Subcutaneous abdominal adipose tissue (tissue), 5 donors: ENCODE measurements around the gene CBR3.

Experiments
- H3K27ac ChIP-seq: one replicate; pipeline ENCODE4 v1.7.0; 2013; ENCODE audit warnings: low read depth, mild to moderate bottlenecking, inconsistent platforms, low read length, moderate library complexity
- H3K27me3 ChIP-seq, 5 donors: one replicate each; pipeline ENCODE4 v1.7.0; 2013; ENCODE audit warnings: low read length in 5 of 5, inconsistent platforms in 1 of 5; ENCODE audit not compliant: control insufficient read depth in 5 of 5, insufficient read depth in 4 of 5
- H3K36me3 ChIP-seq, 5 donors: one replicate each; pipeline ENCODE4 v1.7.0; 2013; ENCODE audit warnings: low read length in 5 of 5; ENCODE audit not compliant: control insufficient read depth in 5 of 5, insufficient read depth in 5 of 5
- H3K4me1 ChIP-seq, 5 donors: one replicate each; pipeline ENCODE4 v1.7.0; 2013; ENCODE audit warnings: low read length in 5 of 5, mild to moderate bottlenecking in 3 of 5, moderate library complexity in 1 of 5; ENCODE audit not compliant: control insufficient read depth in 5 of 5, insufficient read depth in 5 of 5
- H3K4me3 ChIP-seq, 5 donors: one replicate each; pipeline ENCODE4 v1.7.0; 2013; ENCODE audit warnings: low read length in 5 of 5, low read depth in 1 of 5
- H3K9ac ChIP-seq, 5 donors: one replicate each; pipeline ENCODE4 v1.7.0; 2013; ENCODE audit warnings: low read length in 5 of 5, mild to moderate bottlenecking in 4 of 5, moderate library complexity in 3 of 5
- H3K9me3 ChIP-seq, 5 donors: one replicate each; pipeline ENCODE4 v1.7.0; 2013; ENCODE audit warnings: low read length in 5 of 5; ENCODE audit not compliant: control insufficient read depth in 5 of 5
- donor health status: healthy.
- donor health status: healthy.
- donor health status: healthy.
- donor health status: healthy.
- donor health status: healthy.

Gene CBR3

DNA sequence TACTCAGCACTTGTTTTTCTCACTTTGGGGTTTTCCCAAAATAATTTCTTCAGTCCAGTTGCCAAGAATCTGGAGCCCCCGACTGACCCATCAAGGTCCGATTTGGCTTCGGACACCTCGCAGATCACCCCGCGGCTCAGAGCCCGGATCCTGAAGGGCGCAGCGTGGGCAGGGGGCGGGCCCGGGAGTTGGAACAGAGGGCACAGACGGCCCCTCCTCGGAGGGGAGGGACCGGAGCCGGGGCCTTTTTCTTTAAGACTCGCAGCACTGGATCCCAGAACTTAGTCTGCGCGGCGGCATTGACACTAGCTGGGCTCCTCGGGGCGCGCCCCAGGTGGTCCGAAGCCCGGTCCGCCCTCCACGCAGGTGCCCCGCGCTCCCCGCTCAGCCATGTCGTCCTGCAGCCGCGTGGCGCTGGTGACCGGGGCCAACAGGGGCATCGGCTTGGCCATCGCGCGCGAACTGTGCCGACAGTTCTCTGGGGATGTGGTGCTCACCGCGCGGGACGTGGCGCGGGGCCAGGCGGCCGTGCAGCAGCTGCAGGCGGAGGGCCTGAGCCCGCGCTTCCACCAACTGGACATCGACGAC is at the start of gene CBR3:
Gene CBR3 (plus strand): TSS at position 277 of the 588 bp plus-strand sequence. CDS start 114 bp downstream, at position 391.
- H3K4me3 ChIP-seq = peak within 1 kb of the TSS; percentile 80 to 90 (median 84)

DNA sequence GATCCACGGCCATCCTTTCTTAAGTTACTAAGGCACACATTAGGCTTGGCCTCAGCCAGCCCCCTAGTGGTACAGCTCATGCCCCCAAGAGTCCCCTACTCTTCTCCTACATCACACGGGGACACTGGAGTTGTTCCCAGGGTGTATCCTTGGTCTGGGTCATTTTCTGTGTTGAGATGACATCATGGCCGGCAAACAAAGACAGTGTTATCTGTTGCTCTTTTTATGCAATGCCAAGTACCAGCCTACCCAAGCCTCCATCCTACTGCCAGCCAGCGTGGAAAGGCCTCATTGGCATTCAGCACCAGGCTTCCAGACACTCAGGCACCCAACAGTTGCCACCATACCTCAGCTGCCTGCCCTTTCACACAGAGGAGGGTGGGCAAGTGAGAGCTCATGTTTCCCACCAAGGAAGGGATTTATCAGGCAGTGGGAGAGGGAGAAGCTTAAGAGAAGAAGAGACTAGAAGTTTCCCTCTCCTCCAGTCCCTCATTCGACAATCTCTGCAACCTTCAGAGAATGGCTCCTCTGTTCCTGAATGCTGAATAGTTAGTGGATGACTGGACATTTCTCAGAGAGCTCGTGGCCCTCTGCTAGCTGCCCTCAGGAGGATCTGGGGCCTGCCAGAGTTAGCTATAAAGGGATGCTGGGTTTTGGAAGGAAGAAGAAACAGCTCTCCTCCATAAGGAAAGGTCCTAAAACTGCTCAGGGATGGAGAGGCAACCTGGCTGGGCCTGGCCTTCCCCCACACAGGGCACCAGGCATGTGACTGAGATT is 47.3 kb upstream of the CBR3 start:
- H3K9ac ChIP-seq = no peak overlapping the region
- no peaks in the 10 kb centered on the region for H3K36me3 ChIP-seq
- H3K27me3 ChIP-seq = no peaks in the 10 kb centered on the region
- H3K9me3 ChIP-seq = no peaks in the 10 kb centered on the region
- H3K4me1 ChIP-seq = no peaks in the 10 kb centered on the region
- H3K27ac ChIP-seq = no peak overlapping the region
- H3K4me3 ChIP-seq = no peak overlapping the region

More for the DNA sequence above, at the start of gene CBR3:
- Histone ChIP-seq H3K9ac (peak within 1 kb of the TSS in 4 of 5 donors; percentile 67 to 85 (median 76)), H3K9me3 (no peaks in the 10 kb centered on the region), H3K27me3 (no peaks in the 10 kb centered on the region), H3K4me1 (peaks cover 0 to 35% (median 28%) of the 10 kb centered on the region in 5 donors), H3K36me3 (peaks cover 0 to 11% (median 3%) of the 10 kb centered on the region in 5 donors), H3K27ac (peak within 1 kb of the TSS; percentile 90)

DNA sequence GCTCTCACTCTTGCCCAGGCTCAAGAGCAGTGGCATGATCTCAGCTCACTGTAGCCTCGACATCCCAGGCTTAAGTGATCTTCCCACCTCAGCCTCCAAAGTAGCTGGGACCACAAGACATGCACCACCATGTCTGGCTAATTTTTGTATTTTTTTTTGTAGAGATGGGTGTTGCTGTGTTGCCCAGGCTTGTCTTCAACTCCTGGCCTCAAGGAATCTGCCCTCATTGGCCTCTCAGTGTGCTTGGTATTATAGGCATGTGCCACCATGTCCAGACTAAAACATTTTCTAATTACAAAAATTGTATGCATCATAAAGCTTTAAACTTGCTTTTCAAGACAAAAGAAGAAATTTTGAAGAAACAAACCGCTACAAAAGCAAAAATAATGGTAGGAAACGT is 44.9 kb upstream of the CBR3 start:
- no peaks in the 10 kb centered on the region for H3K27me3 ChIP-seq
- peaks cover 0 to 8% (median 0%) of the 10 kb centered on the region in 5 donors for H3K9me3 ChIP-seq
- no peak overlapping the region for H3K4me3 ChIP-seq
- H3K27ac ChIP-seq = no peak overlapping the region
- no peaks in the 10 kb centered on the region for H3K4me1 ChIP-seq
- no peak overlapping the region for H3K9ac ChIP-seq
- no peaks in the 10 kb centered on the region for H3K36me3 ChIP-seq

DNA sequence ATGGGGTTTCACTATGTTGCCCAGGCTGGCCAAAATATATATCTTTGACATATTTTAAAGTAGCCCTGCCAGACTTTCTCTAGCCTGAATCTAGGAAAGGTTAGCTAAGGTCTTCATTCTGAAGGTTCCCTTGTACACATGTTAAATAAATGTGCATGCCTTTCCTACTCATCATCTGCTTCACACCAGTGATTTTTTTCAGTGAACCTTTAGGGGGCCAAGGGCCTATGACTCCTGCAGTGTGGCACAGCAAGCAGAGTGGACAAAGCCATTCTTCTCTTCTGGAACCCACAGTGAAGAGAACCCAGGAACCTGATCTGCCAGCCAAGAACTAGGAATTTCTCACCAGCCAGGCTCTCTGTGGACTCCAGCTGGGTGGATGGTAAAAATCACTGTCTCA is 42.2 kb upstream of the CBR3 start:
- H3K27ac ChIP-seq = no peak overlapping the region
- no peaks in the 10 kb centered on the region for H3K36me3 ChIP-seq
- no peaks in the 10 kb centered on the region for H3K27me3 ChIP-seq
- H3K4me3 ChIP-seq = no peak overlapping the region
- H3K9me3 ChIP-seq = peaks cover 0 to 8% (median 0%) of the 10 kb centered on the region in 5 donors
- H3K4me1 ChIP-seq = no peaks in the 10 kb centered on the region
- H3K9ac ChIP-seq = no peak overlapping the region

DNA sequence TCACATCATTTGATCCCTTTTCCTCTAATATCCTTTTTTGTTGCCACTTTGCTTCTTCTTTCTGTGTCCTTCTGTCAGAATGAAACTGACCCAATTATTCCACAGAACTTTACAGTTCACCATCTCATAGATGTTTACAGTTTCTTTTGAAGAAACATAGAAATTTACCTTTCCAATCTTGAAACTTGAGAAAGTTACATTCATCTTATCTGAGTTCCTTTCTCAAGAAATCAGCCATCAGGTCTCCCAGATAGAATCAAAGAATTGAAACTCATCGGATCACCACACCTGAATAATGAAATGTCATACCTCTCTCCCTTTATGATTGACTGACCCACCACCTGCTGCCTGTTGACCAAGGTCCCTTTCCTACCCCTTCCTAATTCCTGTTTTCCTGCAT is 41.4 kb upstream of the CBR3 start:
- H3K4me3 ChIP-seq = no peak overlapping the region
- H3K27me3 ChIP-seq = no peaks in the 10 kb centered on the region
- peaks cover 0 to 8% (median 0%) of the 10 kb centered on the region in 5 donors for H3K9me3 ChIP-seq
- H3K4me1 ChIP-seq = no peaks in the 10 kb centered on the region
- H3K36me3 ChIP-seq = no peaks in the 10 kb centered on the region
- H3K27ac ChIP-seq = no peak overlapping the region
- no peak overlapping the region for H3K9ac ChIP-seq

DNA sequence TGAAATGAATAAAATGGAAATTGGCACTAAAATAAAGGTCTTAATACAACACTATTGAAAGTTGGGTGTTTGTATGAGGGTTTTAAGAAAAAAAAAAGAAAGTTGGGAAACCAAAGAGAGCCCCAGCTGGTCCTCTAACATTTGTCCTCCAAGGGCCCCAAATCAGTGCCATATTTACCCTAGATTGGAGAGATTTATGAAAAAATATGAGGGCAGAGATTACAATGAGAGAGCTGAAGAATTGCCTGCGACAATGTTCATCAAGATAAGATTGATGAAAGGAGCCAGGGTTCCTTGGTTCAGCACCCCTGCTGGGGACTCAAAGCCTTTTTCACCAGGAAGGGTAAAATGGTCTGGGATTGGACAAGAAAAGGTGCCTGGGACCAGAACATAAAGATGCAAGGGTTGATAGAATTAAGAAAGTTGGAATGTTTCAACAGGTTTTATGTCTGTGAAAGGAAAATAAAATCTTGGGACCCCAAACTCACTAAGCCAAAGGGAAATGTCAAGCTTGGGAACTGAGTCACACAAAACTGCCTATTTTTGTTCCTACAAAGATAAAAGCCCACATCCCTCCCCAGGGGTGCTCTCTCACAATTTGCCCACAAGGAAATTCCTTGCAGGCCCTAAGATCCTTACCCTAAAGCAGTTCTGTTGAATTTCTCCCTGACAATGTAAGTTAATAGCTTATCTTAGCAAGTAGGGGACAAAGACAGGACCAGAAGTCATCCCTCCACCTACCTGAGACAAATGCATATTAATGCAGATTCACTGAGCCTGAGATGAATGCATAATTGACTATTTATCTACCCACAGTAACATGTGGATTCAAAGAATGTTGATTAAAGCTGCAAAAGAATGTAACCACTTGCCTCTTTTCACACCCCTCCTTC is 38.2 kb upstream of the CBR3 start:
- Histone ChIP-seq H3K4me3 (no peak overlapping the region), H3K36me3 (no peaks in the 10 kb centered on the region), H3K27me3 (peaks cover 0 to 8% (median 0%) of the 10 kb centered on the region in 5 donors), H3K27ac (no peak overlapping the region), H3K4me1 (no peaks in the 10 kb centered on the region), H3K9ac (no peak overlapping the region), H3K9me3 (peaks cover 0 to 8% (median 0%) of the 10 kb centered on the region in 5 donors)

DNA sequence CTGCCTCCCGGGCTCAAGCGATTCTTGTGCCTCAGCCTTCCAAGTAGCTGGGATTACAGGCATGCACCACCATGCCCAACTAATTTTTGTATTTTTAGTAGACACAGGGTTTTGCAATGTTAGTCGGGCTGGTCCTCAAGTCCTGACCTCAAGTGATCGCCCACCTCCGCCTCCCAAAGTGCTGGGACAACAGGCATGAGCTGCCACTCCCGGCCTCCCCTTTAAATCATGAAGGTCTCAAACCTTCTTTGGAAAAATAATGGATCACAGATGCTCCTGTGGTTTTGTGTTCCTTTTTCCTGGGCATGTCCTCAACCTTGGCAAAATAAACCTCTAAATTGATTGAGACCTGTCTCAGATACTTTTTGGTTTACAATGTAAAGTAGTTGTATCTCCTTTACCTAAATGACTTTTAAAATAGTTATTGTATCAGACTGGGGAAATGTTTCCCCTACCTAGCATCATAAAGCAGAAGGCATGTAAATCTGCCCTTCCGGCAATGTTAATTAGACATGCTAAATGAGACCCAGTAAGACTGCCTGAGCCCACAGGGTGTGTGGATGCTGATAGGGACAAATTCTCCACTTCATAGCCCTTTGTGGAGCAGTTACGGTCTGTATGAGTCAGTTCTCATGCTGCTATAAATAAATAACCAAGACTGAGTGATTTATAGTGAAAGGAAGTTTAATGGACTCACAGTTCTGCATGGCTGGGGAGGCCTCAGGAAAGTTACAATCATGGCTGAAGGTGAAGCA is 37.3 kb upstream of the CBR3 start:
- no peak overlapping the region for H3K27ac ChIP-seq

DNA sequence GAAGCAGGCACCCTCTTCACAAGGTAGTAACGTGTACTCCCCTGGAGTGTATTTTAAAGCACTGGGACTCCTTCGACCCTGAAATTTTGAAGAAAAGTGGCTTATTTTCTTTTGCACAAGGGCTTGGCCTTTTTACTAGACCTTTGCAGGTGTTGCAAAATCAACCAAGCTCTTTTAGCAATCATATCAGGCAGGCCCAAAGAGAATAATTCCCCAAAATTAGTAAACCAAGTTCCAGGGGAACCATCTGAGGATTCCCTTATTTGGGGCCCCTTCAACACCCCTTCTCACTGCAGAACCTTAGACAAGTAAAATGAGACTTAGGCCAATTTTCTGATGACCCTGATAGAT is 36.7 kb upstream of the CBR3 start:
- Histone ChIP-seq H3K4me3 (no peak overlapping the region), H3K27ac (no peak overlapping the region), H3K9me3 (peaks cover 0 to 7% (median 0%) of the 10 kb centered on the region in 5 donors), H3K27me3 (peaks cover 0 to 9% (median 0%) of the 10 kb centered on the region in 5 donors), H3K4me1 (no peaks in the 10 kb centered on the region), H3K36me3 (no peaks in the 10 kb centered on the region), H3K9ac (no peak overlapping the region)

More for the DNA sequence above, 37.3 kb upstream of the CBR3 start:
- H3K4me3 ChIP-seq = no peak overlapping the region
- H3K9ac ChIP-seq = no peak overlapping the region
- no peaks in the 10 kb centered on the region for H3K36me3 ChIP-seq
- H3K27me3 ChIP-seq = peaks cover 0 to 8% (median 0%) of the 10 kb centered on the region in 5 donors
- H3K9me3 ChIP-seq = peaks cover 0 to 8% (median 0%) of the 10 kb centered on the region in 5 donors
- no peaks in the 10 kb centered on the region for H3K4me1 ChIP-seq

DNA sequence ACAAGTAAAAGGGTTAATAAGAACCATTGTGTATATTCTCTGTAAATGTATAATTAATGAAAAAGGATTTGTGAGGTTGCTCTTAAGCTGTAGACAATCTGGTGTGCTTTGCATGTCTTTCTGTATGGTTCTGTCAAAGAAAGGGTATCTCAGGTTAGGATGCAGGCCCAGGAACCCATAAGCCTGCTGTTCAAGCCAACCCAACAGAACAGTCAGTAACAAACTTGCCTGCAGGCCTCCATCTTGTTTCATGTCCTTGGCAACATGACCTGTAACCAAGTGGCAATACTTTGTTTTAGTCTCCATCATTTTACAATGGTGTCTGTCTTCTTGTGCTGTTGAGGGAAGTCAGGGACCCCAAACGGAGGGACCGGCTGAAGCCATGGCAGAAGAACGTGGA is 35.9 kb upstream of the CBR3 start:
- H3K36me3 ChIP-seq = no peaks in the 10 kb centered on the region
- H3K9ac ChIP-seq = no peak overlapping the region
- peaks cover 0 to under 1% (median 0%) of the 10 kb centered on the region in 5 donors for H3K9me3 ChIP-seq
- no peak overlapping the region for H3K4me3 ChIP-seq
- H3K27me3 ChIP-seq = peaks cover 0 to 12% (median 3%) of the 10 kb centered on the region in 5 donors
- no peak overlapping the region for H3K27ac ChIP-seq
- no peaks in the 10 kb centered on the region for H3K4me1 ChIP-seq
